H9 (cell line): Measurements from ENCODE around the gene PLEKHG1. TPM values are rescaled to one million over a fixed set of nuclear protein-coding genes. Genes with fewer than 3 reads are reported as not detected.
A peak's percentile ranks its signal among the peaks of the same experiment; 100 is the strongest.

Experiments used
- DNase-seq: peaks from one replicate; pipeline ENCODE4 v3.0.0-alpha.2; 2017
- H2AFZ ChIP-seq: one replicate; pipeline ENCODE4 v1.6.1; 2013; ENCODE audit warnings: mild to moderate bottlenecking, low read length, control low read depth, moderate library complexity
- H2AK5ac ChIP-seq: 2 replicates; pipeline ENCODE4 v1.6.1; 2013; ENCODE audit warnings: low read length, control low read depth, mixed read lengths; ENCODE audit not compliant: insufficient read length
- H2BK120ac ChIP-seq: one replicate; pipeline ENCODE4 v1.6.1; 2013; ENCODE audit warnings: low read depth, mild to moderate bottlenecking, low read length, control low read depth, inconsistent platforms; ENCODE audit not compliant: poor library complexity, severe bottlenecking
- H2BK12ac ChIP-seq: 2 replicates; pipeline ENCODE4 v1.6.1; 2013; ENCODE audit warnings: low read length, control low read depth, mixed read lengths, low read depth; ENCODE audit not compliant: insufficient read length
- H2BK15ac ChIP-seq: 2 replicates; pipeline ENCODE4 v1.6.1; 2013; ENCODE audit warnings: low read depth, low read length, control low read depth
- H2BK20ac ChIP-seq: one replicate; pipeline ENCODE4 v1.6.1; 2013; ENCODE audit warnings: low read depth, mild to moderate bottlenecking, low read length, control low read depth, inconsistent platforms; ENCODE audit not compliant: poor library complexity, severe bottlenecking
- H2BK5ac ChIP-seq: 2 replicates; pipeline ENCODE4 v1.6.1; 2013; ENCODE audit warnings: low read length, control low read depth, mixed read lengths; ENCODE audit not compliant: insufficient read length
- H3K14ac ChIP-seq: 2 replicates; pipeline ENCODE4 v1.6.1; 2013; ENCODE audit warnings: low read length, control low read depth; ENCODE audit not compliant: insufficient read depth
- H3K18ac ChIP-seq: 2 replicates; pipeline ENCODE4 v1.6.1; 2013; ENCODE audit warnings: low read depth, mild to moderate bottlenecking, mixed read lengths, low read length, control low read depth; ENCODE audit not compliant: insufficient read length
- H3K23ac ChIP-seq: 2 replicates; pipeline ENCODE4 v1.6.1; 2013; ENCODE audit warnings: low read length, control low read depth, mixed read lengths, low read depth; ENCODE audit not compliant: insufficient read length
- H3K23me2 ChIP-seq: 2 replicates; pipeline ENCODE4 v1.6.1; 2013; ENCODE audit warnings: low read depth, mild to moderate bottlenecking, mixed read lengths, low read length, control low read depth; ENCODE audit not compliant: insufficient read length, poor library complexity, severe bottlenecking
- H3K27ac ChIP-seq: 2 replicates; pipeline ENCODE4 v1.5.1; 2013; ENCODE audit warnings: low read length, control low read depth, mixed read lengths, low read depth; ENCODE audit not compliant: insufficient read length
- H3K27me3 ChIP-seq: 2 replicates; pipeline ENCODE4 v1.6.1; 2013; ENCODE audit warnings: low read length, control low read depth, inconsistent platforms; ENCODE audit not compliant: insufficient read depth
- H3K4ac ChIP-seq: 2 replicates; pipeline ENCODE4 v1.6.1; 2013; ENCODE audit warnings: low read depth, mild to moderate bottlenecking, control low read depth, inconsistent platforms, low read length, moderate library complexity
- H3K4me1 ChIP-seq: 2 replicates; pipeline ENCODE4 v1.6.1; 2013; ENCODE audit warnings: low read length, control low read depth, inconsistent platforms; ENCODE audit not compliant: insufficient read depth
- H3K4me2 ChIP-seq: 2 replicates; pipeline ENCODE4 v1.6.1; 2013; ENCODE audit warnings: low read length, control low read depth, mixed read lengths; ENCODE audit not compliant: insufficient read length, insufficient read depth
- H3K56ac ChIP-seq: 2 replicates; pipeline ENCODE4 v1.6.1; 2013; ENCODE audit warnings: low read depth, mild to moderate bottlenecking, mixed read lengths, low read length, control low read depth; ENCODE audit not compliant: insufficient read length
- H3K79me1 ChIP-seq: 2 replicates; pipeline ENCODE4 v1.6.1; 2013; ENCODE audit warnings: low read depth, mild to moderate bottlenecking, moderate library complexity, low read length, control low read depth, inconsistent platforms; ENCODE audit not compliant: insufficient read depth, poor library complexity, severe bottlenecking
- H3K79me2 ChIP-seq: 2 replicates; pipeline ENCODE4 v1.6.1; 2013; ENCODE audit warnings: low read length, control low read depth, inconsistent platforms; ENCODE audit not compliant: insufficient read depth
- H3K9ac ChIP-seq: 2 replicates; pipeline ENCODE4 v1.6.1; 2013; ENCODE audit warnings: low read length, control low read depth, mixed read lengths; ENCODE audit not compliant: insufficient read length; ENCODE audit errors: extremely low read depth
- H3K9me3 ChIP-seq: one replicate; pipeline ENCODE4 v1.6.1; 2013; ENCODE audit warnings: low read depth, low read length, inconsistent platforms; ENCODE audit not compliant: control insufficient read depth
- H3T11ph ChIP-seq: one replicate; pipeline ENCODE4 v1.6.1; 2013; ENCODE audit warnings: mild to moderate bottlenecking, low read length, control low read depth, inconsistent platforms
- H4K20me1 ChIP-seq: one replicate; pipeline ENCODE4 v1.6.1; 2013; ENCODE audit not compliant: control insufficient read depth, insufficient read length, insufficient read depth
- H4K5ac ChIP-seq: 2 replicates; pipeline ENCODE4 v1.6.1; 2013; ENCODE audit warnings: low read depth, mild to moderate bottlenecking, mixed read lengths, low read length, control low read depth; ENCODE audit not compliant: insufficient read length
- H4K8ac ChIP-seq: replicated peaks from 2 replicates; pipeline ENCODE4 v1.6.1; 2013; ENCODE audit warnings: low read length, control low read depth, mixed read lengths, low read depth; ENCODE audit not compliant: insufficient read length
- H4K91ac ChIP-seq: 2 replicates; pipeline ENCODE4 v1.6.1; 2013; ENCODE audit warnings: low read depth, mild to moderate bottlenecking, moderate library complexity, mixed read lengths, low read length, control low read depth; ENCODE audit not compliant: insufficient read length
- H3K27ac Mint-ChIP-seq, 3 experiments: 2 replicates in 2 of 3; 3 replicates in 1 of 3; pipeline ENCODE4 v1.8.0; 2020 to 2021; ENCODE audit warnings: mixed read lengths in 3 of 3, mild to moderate bottlenecking in 1 of 3, moderate library complexity in 1 of 3
- H3K27me3 Mint-ChIP-seq: 2 replicates; pipeline ENCODE4 v1.8.0; 2021; ENCODE audit warnings: low read depth, mild to moderate bottlenecking, moderate library complexity, mixed read lengths
- H3K36me3 Mint-ChIP-seq, 3 experiments: 2 replicates in 2 of 3; 3 replicates in 1 of 3; pipeline ENCODE4 v1.8.0; 2020 to 2021; ENCODE audit warnings: low read depth in 3 of 3, mixed read lengths in 3 of 3; ENCODE audit not compliant: insufficient read depth in 1 of 3
- H3K4me1 Mint-ChIP-seq, 2 experiments: 2 replicates each; pipeline ENCODE4 v1.8.0; 2020; ENCODE audit warnings: mixed read lengths in 2 of 2
- H3K4me3 Mint-ChIP-seq, 2 experiments: 2 replicates in 1 of 2; 3 replicates in 1 of 2; pipeline ENCODE4 v1.8.0; 2020 to 2021; ENCODE audit warnings: mild to moderate bottlenecking in 2 of 2, mixed read lengths in 2 of 2, moderate library complexity in 1 of 2
- H3K9me3 Mint-ChIP-seq, 2 experiments: 2 replicates in 1 of 2; 3 replicates in 1 of 2; pipeline ENCODE4 v1.8.0; 2020; ENCODE audit warnings: mild to moderate bottlenecking in 2 of 2, mixed read lengths in 2 of 2, moderate library complexity in 1 of 2
- CTCF ChIP-seq: fragments of 200-600 bp; sonication (generic); conservative IDR thresholded peaks from 3 replicates; pipeline ENCODE4 v1.8.0; 2021; ENCODE audit warnings: antibody characterized with exemption, mild to moderate bottlenecking
- WGBS: extraction: QIAGEN DNeasy Blood & Tissue Kit; methylation state at CpG from one replicate; pipeline ENCODE4 v1.1.7; 2013; ENCODE audit warnings: missing lambda C conversion rate, low lambda C conversion rate, mixed read lengths; ENCODE audit not compliant: insufficient read length; ENCODE audit errors: extremely low coverage; 5-methylcytosine and 5-hydroxymethylcytosine counted together
- long read RNA-seq: library from polyadenylated mRNA; unstranded; transcript quantifications from one replicate; pipeline ENCODE4 v2.0.0, GENCODE V29; 2020
- total RNA-seq: library from RNA; stranded (reverse); gene quantifications from 2 replicates; pipeline ENCODE4 v1.2.1, GENCODE V29; 2021

Gene PLEKHG1
- 0.64 and 1.0 TPM in 2 replicates for total RNA-seq
- long read RNA-seq, partial matches to known transcripts = 0 of 2 reads
- long read RNA-seq, other reads (novel, unspliced or antisense) = 2 of 2 reads

GRCh38 chr6:150599199-150600009 is at the start of gene PLEKHG1:
PLEKHG1 (plus strand) TSS chr6:150599885; CDS start chr6:150733682, 133,797 bp downstream.
- Histone ChIP-seq H3K4me1 (no peaks in the 10 kb centered on the region), H3K79me2 (no peaks in the 10 kb centered on the region), H3K9ac (peak within 1 kb of the TSS; percentile 34), H3K18ac (peak within 1 kb of the TSS; percentile 67), H2BK12ac (no peak within 1 kb of the TSS), H2AFZ (no peak within 1 kb of the TSS), H3T11ph (no peak within 1 kb of the TSS), H4K5ac (no peak within 1 kb of the TSS), H3K27ac (no peak within 1 kb of the TSS), H3K9me3 (no peaks in the 10 kb centered on the region), H2BK20ac (no peak within 1 kb of the TSS), H2BK15ac (no peak within 1 kb of the TSS), H2AK5ac (no peak within 1 kb of the TSS), H3K23me2 (peaks cover 2% of the 10 kb centered on the region), H3K14ac (peak within 1 kb of the TSS; percentile 8; the same call in 1 of the 2 replicates), H4K8ac (no peak within 1 kb of the TSS), H4K20me1 (no peaks in the 10 kb centered on the region), H3K4me2 (peak within 1 kb of the TSS; percentile 50), H3K23ac (no peak within 1 kb of the TSS), H4K91ac (no peak within 1 kb of the TSS), H2BK5ac (no peak within 1 kb of the TSS), H2BK120ac (no peak within 1 kb of the TSS), H3K4ac (no peak within 1 kb of the TSS), H3K79me1 (no peaks in the 10 kb centered on the region), H3K56ac (no peak within 1 kb of the TSS), H3K27me3 (peaks cover 25% of the 10 kb centered on the region; the same call in 1 of the 2 replicates)
- Mint-ChIP-seq H3K27ac (peak within 1 kb of the TSS in 2 of 3 experiments; percentile 44 to 65; a peak in 2 of 7 replicates), H3K4me1 (peaks cover 15 to 19% of the 10 kb centered on the region in 2 experiments), H3K9me3 (no peaks in the 10 kb centered on the region), H3K4me3 (peak within 1 kb of the TSS; percentile 82 to 94), H3K27me3 (peaks cover 90% of the 10 kb centered on the region), H3K36me3 (no peaks in the 10 kb centered on the region)
- DNase-seq = peak; percentile 79
- no peak for TF ChIP-seq CTCF
- no CpG with 5 or more reads among the region's 54 CpGs for WGBS
